H1 (cell line): ENCODE results near the gene LCMT1. TPM values are rescaled to one million over a fixed set of nuclear protein-coding genes. Genes with fewer than 3 reads are reported as not detected.

Experiments used
- CTCF ChIA-PET: fragments of 300-600 bp; sonication (Branson Sonifier 250); formaldehyde crosslinking; loops from one replicate; lab custom pipeline; 2021; ENCODE audit not compliant: partially characterized antibody; lab: Charles Lee
- POLR2A ChIA-PET: fragments of 300-600 bp; sonication (Branson Sonifier 250); formaldehyde crosslinking; loops from one replicate; lab custom pipeline; 2021; ENCODE audit warnings: inconsistent platforms; ENCODE audit not compliant: partially characterized antibody; lab: Charles Lee
- DNase-seq, 2 experiments: peaks; one replicate each; pipeline versions ENCODE4 v3.0.0 to v3.0.0-alpha.2; 2010 to 2022; ENCODE audit warnings: low spot score in 2 of 2, low read depth in 1 of 2, mixed read lengths in 1 of 2
- FAIRE-seq: peaks from 2 replicates; lab custom pipeline; 2011; peaks lifted over from hg19 to GRCh38; lab: Jason Lieb, UNC
- H2AFZ ChIP-seq: 2 replicates; pipeline ENCODE4 v1.8.1; 2012; ENCODE audit warnings: low read length, inconsistent platforms
- H2AK5ac ChIP-seq: 2 replicates; pipeline ENCODE4 v1.6.1; 2013; ENCODE audit warnings: low read depth, low read length
- H2BK120ac ChIP-seq: replicated peaks from 2 replicates; pipeline ENCODE3; 2013; ENCODE audit warnings: low read depth, low read length, inconsistent platforms
- H2BK12ac ChIP-seq: 2 replicates; pipeline ENCODE4 v1.6.1; 2013; ENCODE audit warnings: low read depth, low read length
- H2BK15ac ChIP-seq: 2 replicates; pipeline ENCODE4 v1.6.1; 2013; ENCODE audit warnings: low read length
- H2BK20ac ChIP-seq: 2 replicates; pipeline ENCODE4 v1.6.1; 2013; ENCODE audit warnings: low read length
- H2BK5ac ChIP-seq: 2 replicates; pipeline ENCODE4 v1.6.1; 2013; ENCODE audit warnings: low read depth, low read length
- H3K14ac ChIP-seq: 2 replicates; pipeline ENCODE4 v1.6.1; 2013; ENCODE audit warnings: inconsistent platforms; ENCODE audit not compliant: insufficient read length
- H3K18ac ChIP-seq: 2 replicates; pipeline ENCODE4 v1.6.1; 2013; ENCODE audit warnings: low read length; ENCODE audit errors: extremely low read depth
- H3K23ac ChIP-seq: 2 replicates; pipeline ENCODE4 v1.6.1; 2013; ENCODE audit warnings: inconsistent platforms; ENCODE audit not compliant: insufficient read length
- H3K23me2 ChIP-seq: 2 replicates; pipeline ENCODE4 v1.6.1; 2013; ENCODE audit warnings: low read depth, low read length
- H3K27ac ChIP-seq: 2 replicates; pipeline ENCODE4 v1.6.1; 2011; ENCODE audit warnings: low read depth, low read length, inconsistent platforms
- H3K27me3 ChIP-seq, 4 experiments: replicated peaks in 1 of 4; 1 replicate in 1 of 4; 2 replicates in 3 of 4; pipeline versions ENCODE4 v1.6.1 to v1.8.1; 2011 to 2013; ENCODE audit warnings: low read length in 3 of 4, mild to moderate bottlenecking in 3 of 4, inconsistent platforms in 2 of 4, mixed read lengths in 2 of 4, moderate library complexity in 1 of 4; ENCODE audit not compliant: control insufficient read depth in 3 of 4, insufficient read depth in 3 of 4; ENCODE audit errors: extremely low read depth in 1 of 4
- H3K36me3 ChIP-seq, 4 experiments: 2 replicates each; pipeline versions ENCODE4 v1.6.1 to v1.8.1; 2011 to 2013; ENCODE audit warnings: mild to moderate bottlenecking in 4 of 4, low read length in 3 of 4, moderate library complexity in 2 of 4, control low read depth in 1 of 4, inconsistent platforms in 1 of 4; ENCODE audit not compliant: insufficient read depth in 4 of 4, control insufficient read depth in 2 of 4
- H3K4ac ChIP-seq: replicated peaks from 2 replicates; pipeline ENCODE3; 2013; ENCODE audit warnings: low read length, low read depth, mixed read lengths, inconsistent platforms; ENCODE audit not compliant: insufficient read length
- H3K4me1 ChIP-seq, 4 experiments: replicated peaks in 1 of 4; 1 replicate in 1 of 4; 2 replicates in 3 of 4; pipeline versions ENCODE4 v1.6.1 to v1.8.1; 2011 to 2013; ENCODE audit warnings: low read length in 3 of 4, inconsistent platforms in 2 of 4, mixed read lengths in 1 of 4; ENCODE audit not compliant: insufficient read depth in 4 of 4, control insufficient read depth in 3 of 4
- H3K4me2 ChIP-seq, 2 experiments: 2 replicates each; pipeline versions ENCODE4 v1.6.1 to v1.8.1; 2011 to 2013; ENCODE audit warnings: low read depth in 2 of 2, low read length in 2 of 2, control low read depth in 1 of 2, inconsistent platforms in 1 of 2, mild to moderate bottlenecking in 1 of 2; ENCODE audit not compliant: insufficient read depth in 1 of 2
- H3K4me3 ChIP-seq, 4 experiments: fragments of 200-600, 300-600 bp in 1 of 4; sonication (generic), shearing (Covaris generic), sonication (Bioruptor Twin) in 1 of 4; 2 replicates each; pipeline versions ENCODE4 v1.5.1 to v1.8.1; 2011 to 2016; ENCODE audit warnings: low read length in 4 of 4, low read depth in 3 of 4, control low read depth in 2 of 4, inconsistent platforms in 2 of 4, mild to moderate bottlenecking in 2 of 4, mixed read lengths in 1 of 4, moderate library complexity in 1 of 4; ENCODE audit not compliant: insufficient read depth in 2 of 4; ENCODE audit errors: extremely low read depth in 1 of 4
- H3K56ac ChIP-seq: replicated peaks from 2 replicates; pipeline ENCODE3; 2013; ENCODE audit warnings: low read depth, mild to moderate bottlenecking, mixed read lengths, low read length, inconsistent platforms; ENCODE audit not compliant: insufficient read length
- H3K79me1 ChIP-seq: 2 replicates; pipeline ENCODE4 v1.6.1; 2013; ENCODE audit warnings: low read depth, low read length, control low read depth
- H3K79me2 ChIP-seq, 2 experiments: 2 replicates each; pipeline versions ENCODE4 v1.6.1 to v1.8.1; 2012 to 2013; ENCODE audit warnings: low read length in 2 of 2, mild to moderate bottlenecking in 2 of 2, inconsistent platforms in 1 of 2; ENCODE audit not compliant: insufficient read depth in 2 of 2, control insufficient read depth in 1 of 2
- H3K9ac ChIP-seq, 4 experiments: replicated peaks in 1 of 4; 1 replicate in 1 of 4; 2 replicates in 3 of 4; pipeline versions ENCODE4 v1.6.1 to v1.8.1; 2011 to 2013; ENCODE audit warnings: low read depth in 3 of 4, low read length in 3 of 4, control low read depth in 2 of 4, mild to moderate bottlenecking in 2 of 4, moderate library complexity in 2 of 4, inconsistent platforms in 1 of 4; ENCODE audit errors: extremely low read depth in 1 of 4
- H3K9me3 ChIP-seq, 2 experiments: 2 replicates each; pipeline versions ENCODE4 v1.6.1 to v1.8.1; 2012 to 2013; ENCODE audit warnings: mild to moderate bottlenecking in 2 of 2, moderate library complexity in 2 of 2, control low read depth in 1 of 2, inconsistent platforms in 1 of 2, low read depth in 1 of 2, low read length in 1 of 2, mixed read lengths in 1 of 2; ENCODE audit not compliant: insufficient read depth in 2 of 2
- H4K20me1 ChIP-seq, 2 experiments: replicated peaks in 1 of 2; 2 replicates each; pipeline versions ENCODE3 to v1.8.1; 2011 to 2013; ENCODE audit warnings: inconsistent platforms in 2 of 2, low read length in 2 of 2, mild to moderate bottlenecking in 1 of 2; ENCODE audit not compliant: insufficient read depth in 2 of 2, control insufficient read depth in 1 of 2
- H4K5ac ChIP-seq: 2 replicates; pipeline ENCODE4 v1.6.1; 2013; ENCODE audit warnings: low read length, low read depth, mixed read lengths, inconsistent platforms; ENCODE audit not compliant: insufficient read length
- H4K8ac ChIP-seq: 2 replicates; pipeline ENCODE4 v1.8.0; 2013; ENCODE audit warnings: mild to moderate bottlenecking, moderate library complexity, low read length, inconsistent platforms; ENCODE audit not compliant: insufficient read depth; ENCODE audit errors: extremely low read depth
- H4K91ac ChIP-seq: replicated peaks from 2 replicates; pipeline ENCODE3; 2013; ENCODE audit warnings: low read length, mixed read lengths, inconsistent platforms; ENCODE audit not compliant: insufficient read length
- CBX8 ChIP-seq: fragments of 300-800, 300-1000 bp; sonication (generic); IDR thresholded peaks from 2 replicates; pipeline ENCODE4 v1.7.1; 2016; ENCODE audit warnings: low read depth, low read length, borderline replicate concordance
- WGBS, 2 experiments: shearing (Covaris generic) in 1 of 2; methylation state at CpG; one replicate each; pipeline versions ENCODE4 v1.1.6 to v1.1.7; 2013 to 2015; ENCODE audit warnings: low lambda C conversion rate in 2 of 2, mixed read lengths in 2 of 2, inconsistent platforms in 1 of 2, low coverage in 1 of 2, missing lambda C conversion rate in 1 of 2; ENCODE audit not compliant: insufficient replicate concordance in 2 of 2, insufficient coverage in 1 of 2, insufficient read length in 1 of 2; ENCODE audit errors: extremely low coverage in 1 of 2, missing lambda C conversion rate in 1 of 2; 5-methylcytosine and 5-hydroxymethylcytosine counted together
- polyA plus RNA-seq, 7 experiments: library from polyadenylated mRNA; depleted of rRNA in 3 of 7; stranded (reverse) in 5 of 7; unstranded in 2 of 7; fragments of >200 nt in 5 of 7; fragments of 200-250 nt in 2 of 7; gene quantifications; 1 replicate in 5 of 7; 2 replicates in 1 of 7; 4 replicates in 1 of 7; pipeline versions ENCODE4 v1.2.1 to v1.2.3, GENCODE V29; 2011 to 2013; ENCODE audit warnings: missing spikeins in 2 of 7, mixed read lengths in 2 of 7
- total RNA-seq: library from RNA; stranded (reverse); fragmentation: NEBNext Ultra II Directional; extraction: Animal tissue kit (Norgen Biotek cat#: 25700); gene quantifications from 2 replicates; pipeline ENCODE4 v1.2.1, GENCODE V29; 2021

Gene LCMT1
- total and polyA plus RNA-seq, 2 of the 8 experiments (the other 6 are each of a cell fraction or from before 2014, with no cell fraction given), result 61.0 to 80.8 TPM

DNA sequence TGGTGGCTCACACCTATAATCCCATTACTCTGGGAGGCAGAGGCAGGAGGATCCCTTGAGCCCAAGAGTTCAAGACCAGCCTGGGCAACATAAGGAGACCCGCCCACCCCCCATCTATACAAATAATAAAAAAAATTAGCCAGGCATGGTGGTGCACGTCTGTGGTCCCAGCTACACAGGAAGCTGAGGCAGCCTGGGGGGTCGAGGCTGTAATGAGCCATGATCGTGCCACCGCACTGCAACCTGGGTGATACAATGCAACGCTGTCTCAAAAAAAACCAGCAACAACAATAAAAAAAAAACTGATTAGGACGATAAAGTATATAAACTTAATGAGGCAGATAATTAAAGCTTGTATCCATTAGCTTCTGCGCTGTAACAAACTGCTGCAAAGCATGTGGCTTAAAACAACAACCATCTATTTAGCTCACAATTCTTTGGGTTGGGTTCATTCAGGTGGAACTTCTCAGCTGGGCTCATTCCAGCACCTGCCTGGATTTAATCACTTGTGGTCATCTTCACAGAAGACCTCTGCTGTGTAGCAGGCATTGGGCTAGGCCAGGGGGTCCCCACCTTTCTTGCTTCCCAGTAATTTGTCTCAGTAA is 45.8 kb downstream of the LCMT1 start:
- FAIRE-seq (no peak), DNase-seq (no peak)
- Histone ChIP-seq H2AK5ac (no peak overlapping the region), H3K79me2 (no peaks in the 10 kb centered on the region), H3K4me1 (no peaks in the 10 kb centered on the region), H3K23ac (no peak overlapping the region), H3K9me3 (no peaks in the 10 kb centered on the region), H4K20me1 (peaks cover 0 to 1% of the 10 kb centered on the region in 2 experiments), H2BK12ac (no peak overlapping the region), H3K18ac (no peak overlapping the region), H2BK20ac (no peak overlapping the region), H4K8ac (no peak overlapping the region), H3K4me3 (no peak overlapping the region), H3K4ac (no peak overlapping the region), H4K5ac (no peak overlapping the region), H3K9ac (no peak overlapping the region), H4K91ac (no peak overlapping the region), H2AFZ (no peak overlapping the region), H3K23me2 (no peaks in the 10 kb centered on the region), H3K27ac (no peak overlapping the region), H2BK5ac (no peak overlapping the region), H3K79me1 (no peaks in the 10 kb centered on the region), H3K27me3 (no peaks in the 10 kb centered on the region), H3K14ac (no peak overlapping the region), H2BK15ac (no peak overlapping the region), H3K4me2 (no peak overlapping the region), H3K56ac (no peak overlapping the region), H3K36me3 (peaks cover 2 to 40% (median 23%) of the 10 kb centered on the region in 4 experiments; a peak in 7 of 8 replicates), H2BK120ac (no peak overlapping the region)
- WGBS, 2 experiments, result 89% methylated on average over 8 of the region's 8 CpGs; no CpG with 5 or more reads in 1 of the 2 experiments
- ChIA-PET CTCF (interaction anchor here (0.6 to 0.7 kb wide), 3 partner anchors 94 to 1582 kb away, joined by 3 to 5 read pairs (median 3); no protein-coding TSS in a partner anchor), POLR2A (no interaction called here)
- TF ChIP-seq CBX8, result no peak
